GM19468 (cell line): Measurements from ENCODE around the gene VGLL4.

Experiments
- ATAC-seq: cut with Tn5 transposase; IDR thresholded peaks from one replicate; pipeline ENCODE4 v1.9.1; 2021; ENCODE audit warnings: mild to moderate bottlenecking, moderate library complexity, moderate number of reproducible peaks; ENCODE audit not compliant: unreplicated experiment; ENCODE audit errors: extremely low read depth

Gene VGLL4

GRCh38 chr3:11654166-11654565 is 10.5 kb upstream of the VGLL4 start:
- ATAC-seq, result no peak

- ATAC-seq, result no peak
These were observed 9.8 kb upstream of the VGLL4 start for GRCh38 chr3:11653298-11654055.

- no peak for ATAC-seq
These were observed 8.2 kb upstream of the VGLL4 start for GRCh38 chr3:11651900-11652299.

- ATAC-seq, result no peak
These were observed 7.8 kb upstream of the VGLL4 start for GRCh38 chr3:11651477-11651876.

GRCh38 chr3:11650391-11650790 is 6.7 kb upstream of the VGLL4 start:
- ATAC-seq, result no peak

GRCh38 chr3:11648735-11649134 is 5.0 kb upstream of the VGLL4 start:
- no peak for ATAC-seq

GRCh38 chr3:11643201-11643603 is 513 bp downstream of the VGLL4 start:
- no peak for ATAC-seq

GRCh38 chr3:11642431-11643191 is 1.1 kb downstream of the VGLL4 start:
- ATAC-seq, result peak; percentile 38

GRCh38 chr3:11641683-11642430 is 1.9 kb downstream of the VGLL4 start:
- ATAC-seq, result no peak

GRCh38 chr3:11641316-11641682 is 2.4 kb downstream of the VGLL4 start:
- no peak for ATAC-seq

GRCh38 chr3:11640009-11640673 is 3.6 kb downstream of the VGLL4 start:
- ATAC-seq, result no peak

GRCh38 chr3:11638495-11639358 is 5.0 kb downstream of the VGLL4 start:
- no peak for ATAC-seq

- ATAC-seq, result no peak
These were observed 5.7 kb downstream of the VGLL4 start for GRCh38 chr3:11637901-11638458.

- ATAC-seq, result no peak
These were observed 7.3 kb downstream of the VGLL4 start for GRCh38 chr3:11636394-11636770.

GRCh38 chr3:11635680-11636393 is 7.9 kb downstream of the VGLL4 start:
- ATAC-seq, result no peak

GRCh38 chr3:11634974-11635612 is 8.6 kb downstream of the VGLL4 start:
- ATAC-seq, result no peak

GRCh38 chr3:11634081-11634635 is 9.6 kb downstream of the VGLL4 start:
- ATAC-seq, result no peak

- no peak for ATAC-seq
These were observed 10.7 kb downstream of the VGLL4 start for GRCh38 chr3:11632966-11633365.
